ENCODE data around the gene BMERB1. TPM values are rescaled to one million over a fixed set of nuclear protein-coding genes. Genes with fewer than 3 reads are reported as not detected.

Gene BMERB1
- total and polyA plus RNA-seq, 9 of the 15 experiments (the other 6 are each of a cell fraction or from before 2014, with no cell fraction given) = 0.29 to 2.9 (median 0.94) TPM

DNA sequence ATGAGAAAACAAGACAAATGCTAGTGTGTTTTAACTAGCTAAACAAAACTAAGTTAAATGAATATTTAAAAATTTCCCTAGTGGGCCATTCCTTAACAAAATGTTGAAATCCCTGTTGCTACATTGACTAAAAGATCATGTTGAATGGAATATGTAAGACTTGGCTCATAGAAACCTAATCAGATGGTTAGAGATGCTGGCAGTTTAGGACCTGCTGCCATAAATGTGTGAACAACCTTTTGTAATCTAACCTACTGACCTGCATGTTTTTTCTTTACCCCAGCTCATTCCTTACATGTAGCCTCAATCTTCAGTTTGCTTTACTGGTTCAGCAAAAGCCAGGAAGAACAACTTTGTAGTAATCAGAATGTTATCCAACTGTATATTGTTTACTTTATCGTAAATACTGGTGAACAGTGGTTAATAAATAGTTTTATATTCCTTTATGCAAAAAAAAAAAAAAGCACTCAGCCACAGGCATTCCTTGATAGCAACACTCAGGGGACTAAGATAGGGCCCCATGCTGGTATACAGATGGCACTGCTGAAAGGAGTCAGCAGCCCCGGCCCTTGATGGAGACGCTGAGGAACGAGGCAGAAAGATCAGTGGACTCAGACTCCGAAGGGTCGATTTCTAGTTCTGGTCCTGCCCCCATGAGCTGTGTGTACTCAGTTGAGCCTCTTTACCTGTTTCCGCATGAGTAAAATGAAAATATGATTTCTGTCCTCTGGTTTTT, 130.4 kb downstream of the BMERB1 start:
- Histone ChIP-seq H4K20me1 (replicated peaks; ENCODE audit: control insufficient read depth, insufficient read depth, low read length) (no peaks in the 10 kb centered on the region), H3K27me3 (ENCODE audit: control insufficient read depth in 2 of 2, insufficient read depth in 2 of 2, low read length in 2 of 2) (no peaks in the 10 kb centered on the region), H3K4me1 (replicated peaks in 1 of 2; ENCODE audit: control insufficient read depth in 2 of 2, insufficient read depth in 2 of 2, low read length in 2 of 2) (peaks cover 3 to 11% of the 10 kb centered on the region in 2 experiments; a peak in 4 of 5 replicates), H3K27ac (ENCODE audit: extremely low read depth, low read depth, low read length) (peak overlapping the region; percentile 57; the same call in 1 of the 3 replicates), H3K9ac (ENCODE audit: insufficient read depth in 1 of 2, low read depth in 2 of 2, low read length in 2 of 2) (no peak overlapping the region), H3K4me3 (no peak overlapping the region), H3K9me1 (ENCODE audit: control insufficient read depth, insufficient read depth, low read length) (no peaks in the 10 kb centered on the region), H3K9me3 (replicated peaks; ENCODE audit: control insufficient read depth, insufficient read depth, low read depth, low read length) (no peaks in the 10 kb centered on the region), H3K79me2 (ENCODE audit: control insufficient read depth, insufficient read depth, low read length) (no peaks in the 10 kb centered on the region), H2AFZ (ENCODE audit: low read depth, low read length) (peak overlapping the region; percentile 43; the same call in 1 of the 2 replicates), H3K36me3 (ENCODE audit: control insufficient read depth, insufficient read depth, low read length) (peaks cover 11% of the 10 kb centered on the region; the same call in 1 of the 3 replicates), H3K4me2 (ENCODE audit: insufficient read depth, low read length) (no peak overlapping the region)
- ChIA-PET POLR2A (interaction anchor here (0.6 to 2.9 kb wide), 6 partner anchors 8 to 324 kb away, joined by 3 to 28 read pairs (median 6); partner anchors contain the start of gene CEP20), CTCF (ENCODE audit: low intra/inter-chr PET ratio) (no interaction called here)
- WGBS (ENCODE audit: insufficient coverage, low coverage, missing lambda C conversion rate) = 82% methylated on average over 7 of the region's 7 CpGs
- FAIRE-seq = no peak
- BruUV-seq (replicated peaks) = no TSS peak
- DNase-seq (ENCODE audit: extremely low read depth in 1 of 4, low spot score in 3 of 4) = no peak
- intact Hi-C loops (cut with micrococcal nuclease) (no loop called here), in situ Hi-C loops (cut with MboI) (no loop called here)
- ATAC-seq = no peak
- TF ChIP-seq NR4A1 (CRISPR knock-in tag; IDR thresholded peaks at IDR 0.05) (no peak), NR4A1 (tag; IDR thresholded peaks at IDR 0.05) (no peak), ZNF3 (CRISPR knock-in tag; IDR thresholded peaks at IDR 0.05) (no peak), CSDE1 (IDR thresholded peaks at IDR 0.05) (no peak), PRMT5 (CRISPR knock-in tag; IDR thresholded peaks at IDR 0.05) (no peak), CXXC5 (CRISPR knock-in tag; IDR thresholded peaks at IDR 0.05) (no peak), SRSF1 (IDR thresholded peaks at IDR 0.05; ENCODE audit: low read depth, low read length) (no peak), ARHGAP35 (IDR thresholded peaks at IDR 0.05; ENCODE audit: partially characterized antibody) (no peak), SUPT5H (IDR thresholded peaks at IDR 0.05) (no peak)
- TF ChIP-seq, protein P1, sequence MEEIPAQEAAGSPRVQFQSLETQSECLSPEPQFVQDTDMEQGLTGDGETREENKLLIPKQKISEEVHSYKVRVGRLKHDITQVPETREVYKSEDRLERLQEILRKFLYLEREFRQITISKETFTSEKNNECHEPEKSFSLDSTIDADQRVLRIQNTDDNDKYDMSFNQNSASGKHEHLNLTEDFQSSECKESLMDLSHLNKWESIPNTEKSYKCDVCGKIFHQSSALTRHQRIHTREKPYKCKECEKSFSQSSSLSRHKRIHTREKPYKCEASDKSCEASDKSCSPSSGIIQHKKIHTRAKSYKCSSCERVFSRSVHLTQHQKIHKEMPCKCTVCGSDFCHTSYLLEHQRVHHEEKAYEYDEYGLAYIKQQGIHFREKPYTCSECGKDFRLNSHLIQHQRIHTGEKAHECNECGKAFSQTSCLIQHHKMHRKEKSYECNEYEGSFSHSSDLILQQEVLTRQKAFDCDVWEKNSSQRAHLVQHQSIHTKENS (CRISPR knock-in tag; IDR thresholded peaks at IDR 0.05) = no peak
- TF ChIP-seq, protein P2, sequence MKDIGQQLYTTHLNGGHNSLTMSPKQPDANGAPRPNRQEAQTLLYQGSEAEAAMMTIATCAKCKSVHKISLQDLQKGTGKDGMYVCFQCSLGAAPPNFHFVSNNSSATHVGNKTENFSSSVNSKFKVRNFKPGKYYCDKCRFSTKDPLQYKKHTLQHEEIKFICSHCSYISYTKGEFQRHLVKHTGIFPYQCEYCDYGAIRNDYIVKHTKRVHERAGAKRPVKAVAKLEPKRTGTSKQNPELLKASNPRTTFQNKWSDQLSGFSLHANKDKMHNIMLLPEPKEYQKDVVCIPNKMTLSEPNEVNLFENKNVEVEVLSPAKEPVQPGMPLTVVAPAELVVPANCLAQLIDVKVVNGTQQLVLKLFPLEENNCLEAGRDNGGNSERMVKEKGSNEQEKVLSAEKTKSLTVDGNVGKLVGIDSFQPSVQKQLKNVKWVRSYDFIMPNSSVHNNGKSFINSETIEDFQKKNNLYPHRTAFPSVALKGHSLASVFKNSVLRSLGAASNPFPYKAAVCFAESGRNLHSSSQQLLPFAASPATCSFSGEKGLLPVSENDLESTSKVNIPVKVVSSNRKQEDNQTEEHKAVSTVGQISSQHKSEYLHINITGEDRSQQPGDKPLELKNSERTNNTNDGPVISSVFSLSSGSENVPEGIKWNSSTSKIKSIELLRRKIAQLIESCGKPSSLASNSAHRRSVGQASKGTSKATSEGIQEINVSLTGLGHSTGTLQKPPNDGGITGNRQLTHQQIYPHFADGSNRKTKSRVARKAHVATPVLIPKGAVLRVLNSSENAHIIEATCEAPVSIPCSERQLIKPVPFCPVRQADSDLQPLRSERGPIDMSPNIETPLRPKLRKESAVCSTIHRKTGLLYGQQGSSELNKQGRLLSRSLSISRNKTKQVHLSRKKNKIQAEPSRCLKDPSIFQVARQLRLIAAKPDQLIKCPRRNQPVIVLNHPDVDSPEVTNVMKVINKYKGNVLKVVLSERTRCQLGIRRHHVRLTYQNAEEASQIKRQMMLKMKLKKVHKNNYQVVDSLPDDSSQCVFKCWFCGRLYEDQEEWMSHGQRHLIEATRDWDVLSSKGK (CRISPR knock-in tag; IDR thresholded peaks at IDR 0.05) = no peak
- TF ChIP-seq, protein P3, sequence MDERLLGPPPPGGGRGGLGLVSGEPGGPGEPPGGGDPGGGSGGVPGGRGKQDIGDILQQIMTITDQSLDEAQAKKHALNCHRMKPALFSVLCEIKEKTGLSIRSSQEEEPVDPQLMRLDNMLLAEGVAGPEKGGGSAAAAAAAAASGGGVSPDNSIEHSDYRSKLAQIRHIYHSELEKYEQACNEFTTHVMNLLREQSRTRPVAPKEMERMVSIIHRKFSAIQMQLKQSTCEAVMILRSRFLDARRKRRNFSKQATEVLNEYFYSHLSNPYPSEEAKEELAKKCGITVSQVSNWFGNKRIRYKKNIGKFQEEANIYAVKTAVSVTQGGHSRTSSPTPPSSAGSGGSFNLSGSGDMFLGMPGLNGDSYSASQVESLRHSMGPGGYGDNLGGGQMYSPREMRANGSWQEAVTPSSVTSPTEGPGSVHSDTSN (CRISPR knock-in tag; IDR thresholded peaks at IDR 0.05; ENCODE audit: low read depth) = no peak
- TF ChIP-seq, protein P3 (tag; conservative IDR thresholded peaks at IDR 0.05; ENCODE audit: low read depth) = no peak
- TF ChIP-seq, protein P4, sequence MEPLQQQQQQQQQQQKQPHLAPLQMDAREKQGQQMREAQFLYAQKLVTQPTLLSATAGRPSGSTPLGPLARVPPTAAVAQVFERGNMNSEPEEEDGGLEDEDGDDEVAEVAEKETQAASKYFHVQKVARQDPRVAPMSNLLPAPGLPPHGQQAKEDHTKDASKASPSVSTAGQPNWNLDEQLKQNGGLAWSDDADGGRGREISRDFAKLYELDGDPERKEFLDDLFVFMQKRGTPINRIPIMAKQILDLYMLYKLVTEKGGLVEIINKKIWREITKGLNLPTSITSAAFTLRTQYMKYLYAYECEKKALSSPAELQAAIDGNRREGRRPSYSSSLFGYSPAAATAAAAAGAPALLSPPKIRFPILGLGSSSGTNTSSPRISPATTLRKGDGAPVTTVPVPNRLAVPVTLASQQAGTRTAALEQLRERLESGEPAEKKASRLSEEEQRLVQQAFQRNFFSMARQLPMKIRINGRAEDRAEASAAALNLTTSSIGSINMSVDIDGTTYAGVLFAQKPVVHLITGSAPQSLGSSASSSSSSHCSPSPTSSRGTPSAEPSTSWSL (CRISPR knock-in tag; IDR thresholded peaks at IDR 0.05; ENCODE audit: borderline replicate concordance) = no peak

Measured in K562 (cell line).